Common myeloid progenitor, CD34-positive (primary cell): ENCODE results near the gene SLC16A1.
A peak's percentile ranks its signal among the peaks of the same experiment; 100 is the strongest.

ENCODE experiments used
- CTCF ChIA-PET: fragments of 350-600 bp; sonication (Branson Sonifier 250); formaldehyde crosslinking; loops from one replicate; lab custom pipeline; 2021; ENCODE audit warnings: antibody characterized with exemption; lab: Charles Lee
- POLR2A ChIA-PET: fragments of 350-600 bp; sonication (Branson Sonifier 250); formaldehyde crosslinking; loops from one replicate; lab custom pipeline; 2021; ENCODE audit warnings: antibody characterized with exemption; lab: Charles Lee
- DNase-seq, 3 donors: peaks; one replicate each; pipeline versions ENCODE4 v3.0.0 to v3.0.0-alpha.2; 2013
- H3K27ac ChIP-seq, 2 experiments: 1 replicate in 1 of 2; 2 replicates in 1 of 2; pipeline ENCODE4 v1.7.0; 2013; ENCODE audit warnings: inconsistent platforms in 2 of 2, low read length in 2 of 2, mild to moderate bottlenecking in 2 of 2, low read depth in 1 of 2, moderate library complexity in 1 of 2; ENCODE audit not compliant: severe bottlenecking in 2 of 2, insufficient read depth in 1 of 2, poor library complexity in 1 of 2
- H3K27me3 ChIP-seq, 5 experiments: replicated peaks in 2 of 5; 1 replicate in 3 of 5; 2 replicates in 2 of 5; pipeline versions ENCODE4 v1.6.1 to v1.7.0; 2013; ENCODE audit warnings: low read length in 4 of 5, mild to moderate bottlenecking in 2 of 5, moderate library complexity in 2 of 5, inconsistent platforms in 1 of 5; ENCODE audit not compliant: insufficient read depth in 5 of 5, control insufficient read depth in 4 of 5
- H3K36me3 ChIP-seq, 4 experiments: 1 replicate in 2 of 4; 2 replicates in 2 of 4; pipeline versions ENCODE4 v1.6.1 to v1.7.0; 2013; ENCODE audit warnings: low read length in 3 of 4, control low read depth in 1 of 4, mild to moderate bottlenecking in 1 of 4; ENCODE audit not compliant: control insufficient read depth in 4 of 4, insufficient read depth in 4 of 4
- H3K4me1 ChIP-seq, 4 experiments: 1 replicate in 3 of 4; 2 replicates in 1 of 4; pipeline versions ENCODE4 v1.6.1 to v1.7.1; 2013; ENCODE audit warnings: low read length in 3 of 4, mild to moderate bottlenecking in 3 of 4, control low read depth in 1 of 4, inconsistent platforms in 1 of 4, moderate library complexity in 1 of 4; ENCODE audit not compliant: control insufficient read depth in 4 of 4, insufficient read depth in 4 of 4; ENCODE audit errors: control extremely low read depth in 1 of 4
- H3K4me3 ChIP-seq, 7 experiments: 1 replicate in 4 of 7; 2 replicates in 3 of 7; pipeline versions ENCODE4 v1.5.1 to v1.7.0; 2013; ENCODE audit warnings: mild to moderate bottlenecking in 7 of 7, low read length in 6 of 7, moderate library complexity in 6 of 7, inconsistent platforms in 2 of 7, low read depth in 2 of 7, control low read depth in 1 of 7; ENCODE audit not compliant: insufficient read depth in 4 of 7, control insufficient read depth in 1 of 7; ENCODE audit errors: extremely low read depth in 1 of 7
- H3K9me3 ChIP-seq, 5 experiments: 1 replicate in 4 of 5; 2 replicates in 1 of 5; pipeline versions ENCODE4 v1.6.1 to v1.7.1; 2013; ENCODE audit warnings: low read length in 4 of 5, mild to moderate bottlenecking in 2 of 5, inconsistent platforms in 1 of 5, low read depth in 1 of 5, moderate library complexity in 1 of 5; ENCODE audit not compliant: control insufficient read depth in 4 of 5, insufficient read depth in 2 of 5; ENCODE audit errors: control extremely low read depth in 1 of 5
- WGBS: methylation state at CpG from one replicate; pipeline ENCODE4 v1.1.5; 2013; ENCODE audit not compliant: insufficient coverage; 5-methylcytosine and 5-hydroxymethylcytosine counted together

Gene SLC16A1

DNA sequence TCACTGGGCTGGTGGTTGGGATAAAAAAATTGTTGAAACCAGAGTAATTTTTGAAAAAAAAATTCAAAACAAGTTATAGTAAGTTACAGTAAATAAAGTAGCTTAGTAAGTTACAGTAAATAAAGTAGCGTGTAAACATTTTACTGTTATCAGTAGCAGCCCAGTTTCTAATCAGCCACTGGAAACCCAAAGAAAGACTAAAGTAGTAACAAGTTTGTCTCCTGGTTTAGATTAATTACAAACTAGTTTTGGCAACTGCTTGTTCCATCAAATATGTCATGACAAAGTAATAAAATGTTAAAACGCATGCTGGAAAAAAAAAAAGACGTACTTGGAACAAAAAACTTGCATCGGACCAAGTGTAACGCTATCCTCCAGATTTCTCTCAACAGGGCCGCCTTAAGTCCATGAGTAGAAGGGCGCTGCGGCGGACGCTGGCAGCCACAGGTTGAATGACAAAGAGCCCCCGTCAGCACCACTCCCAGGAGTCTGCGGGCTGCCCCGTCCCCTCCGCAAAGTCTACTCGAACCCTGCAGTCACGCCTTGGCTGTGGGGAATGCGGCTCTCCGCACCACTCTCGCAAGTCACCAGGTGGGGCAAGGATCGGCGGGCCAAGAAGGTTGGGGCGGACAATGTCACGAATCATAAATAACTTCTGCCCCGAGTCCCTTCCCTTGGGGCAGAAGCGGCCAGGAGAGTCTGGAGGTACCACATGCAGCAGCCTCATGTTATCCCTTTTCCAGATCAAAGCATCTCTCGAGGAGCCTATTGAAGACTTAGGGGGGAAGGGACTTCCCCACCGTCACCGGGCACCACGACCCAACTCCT, 837 bp downstream of the SLC16A1 start:
- ChIA-PET CTCF (interaction anchor here (1.3 to 1.9 kb wide), 3 partner anchors 56 to 88 kb away, joined by 3 to 6 read pairs (median 5); no protein-coding TSS in a partner anchor), POLR2A (no interaction called here)
- Histone ChIP-seq H3K9me3 (no peaks in the 10 kb centered on the region), H3K27me3 (no peaks in the 10 kb centered on the region), H3K27ac (peak overlapping the region in 1 of 2 experiments; percentile 80), H3K36me3 (peaks cover 0 to 16% (median 0%) of the 10 kb centered on the region in 4 experiments), H3K4me3 (peak overlapping the region; percentile 69 to 88 (median 82)), H3K4me1 (peaks cover 9 to 38% (median 29%) of the 10 kb centered on the region in 4 experiments)
- peak; percentile 43 to 82 (median 78) for DNase-seq
- WGBS, result under 1% methylated on average over 28 of the region's 29 CpGs

DNA sequence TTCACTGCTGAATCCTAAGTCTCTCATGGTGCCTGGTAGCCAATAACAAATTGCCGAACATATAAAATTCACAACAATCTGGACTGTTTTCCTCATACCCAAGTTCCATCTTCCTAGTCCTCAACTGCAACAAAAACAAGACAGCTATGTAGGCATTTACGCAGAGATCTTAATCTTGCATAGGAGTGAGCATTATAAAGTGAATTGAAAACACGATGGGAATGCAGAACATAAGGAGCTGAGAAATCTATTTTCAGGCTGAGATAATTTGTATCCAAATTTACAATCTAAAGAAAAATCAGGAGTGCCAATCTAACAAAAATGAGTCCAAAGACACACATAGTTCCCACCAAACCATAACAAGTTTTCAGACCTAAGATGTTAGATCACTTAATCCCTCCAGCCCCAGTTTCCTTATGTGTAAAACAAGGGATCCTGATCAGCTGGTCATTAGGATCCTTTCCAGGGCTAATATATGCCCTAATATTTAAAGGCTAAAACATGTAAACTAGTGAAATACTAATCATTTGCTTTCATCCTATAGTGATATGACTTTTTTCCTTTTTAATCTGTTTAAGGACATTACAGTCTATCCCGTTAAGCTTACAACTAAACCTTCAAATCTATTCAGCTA, 1.9 kb downstream of the SLC16A1 start:
- POLR2A ChIA-PET, result no interaction called here
- CTCF ChIA-PET, result interaction anchor here (0.6 to 1.9 kb wide), 5 partner anchors 24 to 145 kb away, joined by 3 to 8 read pairs (median 5); partner anchors contain the start of gene LRIG2

DNA sequence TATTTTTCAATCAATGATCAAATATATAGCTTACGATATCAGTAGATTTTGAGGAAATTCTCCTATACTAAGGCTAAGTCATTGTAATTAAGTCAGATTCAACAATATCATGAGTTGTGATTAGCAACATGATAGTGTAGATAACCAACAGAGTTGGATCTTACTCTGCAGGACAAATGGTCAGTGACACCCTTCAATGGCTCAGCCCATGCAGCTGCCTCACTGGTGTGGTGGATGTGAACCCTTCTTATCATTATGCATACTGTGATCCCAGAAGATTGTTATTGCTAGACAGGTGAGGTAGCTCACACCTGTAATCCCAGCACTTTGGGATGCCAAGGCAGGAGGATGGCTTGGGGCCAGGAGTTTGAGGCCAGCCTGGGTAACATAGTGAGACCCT, 5.6 kb downstream of the SLC16A1 start:
- CTCF ChIA-PET, result no interaction called here
- H3K9me3 ChIP-seq, result no peaks in the 10 kb centered on the region
- no CpG with 5 or more reads among the region's 1 CpG for WGBS
- H3K4me3 ChIP-seq, result no peak overlapping the region
- H3K4me1 ChIP-seq, result peaks cover 4 to 19% (median 12%) of the 10 kb centered on the region in 4 experiments
- DNase-seq, result no peak
- H3K27ac ChIP-seq, result no peak overlapping the region
- no peaks in the 10 kb centered on the region for H3K27me3 ChIP-seq
- peaks cover 0 to 16% (median 0%) of the 10 kb centered on the region in 4 experiments for H3K36me3 ChIP-seq
- POLR2A ChIA-PET, result no interaction called here

More for the DNA sequence above, 1.9 kb downstream of the SLC16A1 start:
- Histone ChIP-seq H3K27me3 (no peaks in the 10 kb centered on the region), H3K36me3 (peaks cover 0 to 16% (median 0%) of the 10 kb centered on the region in 4 experiments), H3K9me3 (no peaks in the 10 kb centered on the region), H3K27ac (peak overlapping the region in 1 of 2 experiments; percentile 80), H3K4me1 (peaks cover 9 to 38% (median 29%) of the 10 kb centered on the region in 4 experiments), H3K4me3 (peak overlapping the region in 2 of 7 experiments; percentile 82 to 88)
- 100% methylated on average over 1 of the region's 4 CpGs for WGBS
- DNase-seq, result no peak

DNA sequence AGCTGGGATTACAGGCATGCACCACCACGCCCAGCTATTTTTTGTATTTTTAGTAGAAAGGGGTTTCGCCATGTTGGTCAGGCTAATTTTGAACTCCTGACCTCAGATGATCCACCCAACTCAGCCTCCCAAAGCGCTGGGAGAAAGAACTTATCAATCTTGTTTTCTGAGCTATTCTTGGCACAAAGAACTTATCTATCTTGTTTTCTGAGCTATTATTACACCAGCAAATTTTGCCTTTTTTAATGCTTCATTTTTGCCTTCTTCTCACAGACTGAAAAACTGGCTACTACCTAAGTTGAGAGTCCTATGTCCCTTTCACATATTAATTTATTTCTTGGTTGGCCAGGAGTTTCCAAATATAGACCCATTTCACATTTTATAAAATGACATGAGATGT, 9.3 kb downstream of the SLC16A1 start:
- no peak for DNase-seq

DNA sequence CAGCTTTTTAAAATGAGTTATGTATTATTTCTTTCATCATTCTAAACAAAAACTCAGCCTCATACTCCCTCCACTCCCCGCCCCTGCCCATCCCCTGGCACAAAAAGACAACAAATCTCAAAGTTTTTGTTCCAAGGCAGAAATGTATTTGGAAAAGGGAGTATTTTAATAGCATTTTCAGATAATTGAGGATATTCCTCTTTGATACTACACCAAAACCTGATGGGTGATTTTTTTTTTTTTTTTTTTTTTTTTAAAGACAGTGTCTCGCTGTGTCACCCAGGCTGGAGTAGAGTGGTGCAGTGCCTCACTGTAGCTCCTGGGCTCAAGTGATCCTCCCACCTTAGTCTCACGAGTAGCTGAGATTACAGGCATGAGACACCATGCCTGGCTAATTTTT, 16.2 kb downstream of the SLC16A1 start:
- no peak for DNase-seq
- POLR2A ChIA-PET, result no interaction called here
- H3K27ac ChIP-seq, result no peak overlapping the region
- WGBS, result 100% methylated on average over 1 of the region's 3 CpGs
- H3K9me3 ChIP-seq, result no peaks in the 10 kb centered on the region
- no peaks in the 10 kb centered on the region for H3K27me3 ChIP-seq
- CTCF ChIA-PET, result interaction anchor here (1.0 kb wide), 1 partner anchor 60 kb away, joined by 3 read pairs; no protein-coding TSS in a partner anchor
- H3K4me1 ChIP-seq, result peaks cover 0 to 6% (median 0%) of the 10 kb centered on the region in 4 experiments
- no peak overlapping the region for H3K4me3 ChIP-seq
- peaks cover 0 to 3% (median 0%) of the 10 kb centered on the region in 4 experiments for H3K36me3 ChIP-seq

More for the DNA sequence above, 9.3 kb downstream of the SLC16A1 start:
- Histone ChIP-seq H3K36me3 (peaks cover 0 to 8% (median 0%) of the 10 kb centered on the region in 4 experiments), H3K4me3 (no peak overlapping the region), H3K4me1 (no peaks in the 10 kb centered on the region), H3K27me3 (no peaks in the 10 kb centered on the region), H3K27ac (no peak overlapping the region), H3K9me3 (no peaks in the 10 kb centered on the region)
- 100% methylated on average over 2 of the region's 3 CpGs for WGBS
- POLR2A ChIA-PET, result no interaction called here
- CTCF ChIA-PET, result interaction anchor here (1.0 kb wide), 1 partner anchor 152 kb away, joined by 3 read pairs; no protein-coding TSS in a partner anchor

DNA sequence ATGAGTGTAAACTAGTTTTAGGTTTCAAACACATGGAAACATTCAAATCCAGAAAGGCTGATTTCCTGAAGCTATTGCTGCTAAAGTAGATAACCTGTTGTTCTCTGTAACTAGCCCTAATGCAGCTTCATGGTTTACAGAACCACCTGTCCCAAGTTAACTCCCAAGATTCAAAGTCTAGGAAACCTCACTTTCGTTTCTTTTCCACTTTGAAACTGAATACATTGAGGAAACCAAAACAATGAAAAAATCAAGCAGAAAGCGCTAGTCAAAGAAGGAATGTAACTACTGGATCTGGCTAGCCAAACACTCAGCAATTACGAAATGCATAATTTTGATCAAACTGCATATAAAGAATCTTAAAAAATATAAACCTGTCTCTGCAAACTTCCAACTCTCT, 17.8 kb downstream of the SLC16A1 start:
- ChIA-PET POLR2A (interaction anchor here (0.8 kb wide), 1 partner anchor 19 kb away, joined by 3 read pairs; no protein-coding TSS in a partner anchor), CTCF (interaction anchor here (0.6 kb wide), 1 partner anchor 60 kb away, joined by 3 read pairs; no protein-coding TSS in a partner anchor)
- H3K9me3 ChIP-seq, result no peaks in the 10 kb centered on the region
- no peak overlapping the region for H3K4me3 ChIP-seq
- no peak overlapping the region for H3K27ac ChIP-seq
- no peak for DNase-seq
- peaks cover 0 to 2% (median 0%) of the 10 kb centered on the region in 4 experiments for H3K36me3 ChIP-seq
- H3K4me1 ChIP-seq, result peaks cover 0 to 6% (median 0%) of the 10 kb centered on the region in 4 experiments
- H3K27me3 ChIP-seq, result no peaks in the 10 kb centered on the region
- WGBS, result 81% methylated on average over 2 of the region's 3 CpGs
